GM23248 (cell line): Measurements from ENCODE around the gene CACNB2.

Experiments used
- EZH2 ChIP-seq: fragments of 200-600 bp; sonication (generic); IDR thresholded peaks from 2 replicates; pipeline ENCODE4 v1.6.1; 2018; ENCODE audit warnings: antibody characterized with exemption, mild to moderate bottlenecking; ENCODE audit not compliant: insufficient read depth, poor library complexity, severe bottlenecking
- EZH2phosphoT487 ChIP-seq: fragments of 200-600 bp; sonication (generic); IDR thresholded peaks from 2 replicates; pipeline ENCODE4 v1.6.1; 2018; ENCODE audit warnings: antibody characterized with exemption, moderate library complexity, mild to moderate bottlenecking, low read depth; ENCODE audit not compliant: insufficient read depth

DNA sequence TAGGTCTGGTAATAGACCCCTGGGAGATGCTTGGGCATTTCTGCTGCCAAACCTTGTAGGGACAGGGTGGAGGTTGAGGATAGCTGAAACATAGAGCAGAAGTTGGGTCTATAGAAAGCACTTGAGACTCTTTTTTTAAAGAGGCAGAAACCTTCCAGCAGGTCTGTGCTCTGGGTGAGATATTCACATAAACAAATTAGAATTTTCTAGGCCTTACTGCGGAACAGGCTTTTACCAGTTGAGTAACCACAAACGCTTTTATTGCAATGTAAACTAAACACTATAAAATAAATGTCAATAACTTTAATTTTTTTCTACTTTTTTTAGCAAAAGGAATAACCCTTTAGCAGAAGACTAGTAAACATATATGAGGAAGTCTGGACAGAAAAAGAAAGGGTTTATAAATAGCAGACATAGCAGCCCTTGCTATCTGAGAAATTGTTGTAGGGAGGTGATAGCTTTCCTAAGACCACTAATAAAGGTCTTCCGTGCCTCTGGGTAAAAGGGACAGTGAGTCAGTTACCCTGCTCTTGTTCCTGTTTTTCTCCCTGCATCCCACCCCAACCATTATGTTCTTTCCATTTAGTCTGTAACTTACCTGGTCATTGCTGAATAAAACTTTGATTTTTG lies 38.7 kb downstream of the CACNB2 start:
- TF ChIP-seq EZH2 (no peak), EZH2phosphoT487 (no peak)
